NCI-H69 (cell line): ENCODE results near the gene HOXD8.
A peak's percentile ranks its signal among the peaks of the same experiment; 100 is the strongest.

Experiments used
- DNase-seq: peaks from one replicate; lab custom pipeline; 2025; lab: John Stamatoyannopoulos, UW

The HOXD8 gene

DNA sequence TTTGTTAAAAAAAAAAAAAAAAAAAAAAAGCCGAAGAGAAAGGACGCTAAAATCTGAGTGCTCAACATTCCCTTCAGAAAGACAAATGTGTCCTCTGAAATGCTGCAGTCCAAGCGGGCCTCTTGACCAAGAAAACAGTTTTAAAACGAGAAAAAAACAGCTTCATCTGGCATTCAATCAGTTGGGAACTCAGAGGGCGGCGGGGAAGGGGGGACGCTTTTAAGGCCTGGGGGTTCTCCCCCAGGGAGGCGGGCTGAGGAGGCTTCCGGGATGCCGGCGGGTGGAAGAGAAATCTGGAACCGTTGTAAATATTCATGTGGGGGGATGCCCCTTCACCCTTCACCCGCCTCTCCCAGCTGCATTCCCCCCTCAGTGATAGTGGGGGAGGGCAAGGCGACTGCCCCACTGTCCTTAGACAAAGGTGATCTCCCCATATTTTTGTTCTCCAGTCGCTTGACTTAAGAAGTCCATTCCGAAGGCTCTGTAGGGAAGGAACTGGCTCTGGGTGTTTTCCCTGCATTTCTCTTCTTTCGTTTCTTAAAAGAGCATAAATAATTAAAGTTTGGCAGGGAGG is 25.7 kb upstream of the HOXD8 start:
- DNase-seq: no peak

DNA sequence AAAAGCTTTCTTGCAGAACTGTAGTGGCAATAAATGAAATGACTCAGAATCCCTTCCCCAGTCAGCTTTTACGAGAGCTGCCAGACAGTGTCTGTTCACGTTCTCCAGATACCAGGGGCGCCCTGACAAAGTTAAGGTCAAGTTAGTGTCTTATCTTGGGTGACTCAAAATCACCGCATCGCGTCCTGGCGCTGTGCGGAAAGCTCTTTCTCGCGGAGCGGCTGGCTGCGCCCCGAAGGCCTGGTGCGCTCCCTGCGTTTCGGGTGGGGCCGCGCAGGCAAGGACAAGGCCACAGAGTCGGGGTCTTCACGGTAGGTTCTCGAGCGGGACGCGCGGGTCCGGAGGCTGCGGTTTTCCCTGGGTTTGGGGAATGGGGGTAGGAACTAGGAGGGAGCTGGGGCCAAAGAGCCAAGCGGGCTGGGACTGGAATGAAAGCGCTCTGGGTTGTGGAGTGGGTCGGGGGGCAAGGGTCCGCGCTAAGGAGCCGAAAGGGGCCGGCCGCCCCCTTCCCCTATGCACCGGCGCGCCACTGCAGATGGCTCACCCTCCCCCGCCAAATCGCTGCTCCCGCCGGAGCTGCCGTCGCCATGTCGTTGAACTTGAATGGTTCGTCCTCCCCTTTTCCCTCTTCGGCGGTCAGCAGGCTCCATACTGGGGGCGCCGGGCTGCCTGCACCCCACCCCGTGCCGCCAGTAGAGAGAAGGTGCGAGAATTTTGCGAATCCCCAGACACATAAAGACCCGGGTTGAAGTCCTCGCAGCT is 25.0 kb upstream of the HOXD8 start:
- DNase-seq: no peak

DNA sequence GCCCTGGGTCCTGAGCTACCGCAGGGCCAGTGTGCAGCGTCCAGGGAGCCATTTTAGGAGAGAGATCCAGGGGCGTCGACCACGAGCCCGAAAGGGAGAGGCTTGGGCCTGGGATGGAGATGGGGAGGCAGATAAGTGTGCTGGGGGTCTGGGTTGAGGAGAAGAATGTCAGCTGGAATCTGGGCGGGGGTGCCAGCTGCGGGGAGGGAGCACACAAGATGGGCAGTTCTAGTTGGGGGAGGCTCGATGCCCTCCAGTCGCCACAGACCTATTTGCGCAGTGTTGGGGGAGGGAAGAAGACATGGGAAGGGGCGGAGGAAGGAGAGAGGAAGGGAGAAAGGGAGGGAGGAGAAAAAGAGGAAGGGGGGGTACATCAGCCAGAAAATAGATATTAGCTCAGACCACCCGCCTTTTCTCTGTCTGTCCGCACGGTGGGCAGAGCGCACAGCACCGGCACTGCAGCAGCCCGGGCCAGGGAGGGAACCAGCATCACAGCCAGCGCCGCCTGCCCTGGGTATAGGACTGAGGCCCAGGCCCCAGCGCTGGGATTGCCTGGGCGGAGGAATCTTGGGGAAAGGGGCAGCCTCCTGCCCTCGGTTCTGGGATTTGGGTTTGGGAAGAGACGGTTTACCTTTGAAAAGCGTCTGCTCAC is 24.3 kb upstream of the HOXD8 start:
- no peak for DNase-seq

DNA sequence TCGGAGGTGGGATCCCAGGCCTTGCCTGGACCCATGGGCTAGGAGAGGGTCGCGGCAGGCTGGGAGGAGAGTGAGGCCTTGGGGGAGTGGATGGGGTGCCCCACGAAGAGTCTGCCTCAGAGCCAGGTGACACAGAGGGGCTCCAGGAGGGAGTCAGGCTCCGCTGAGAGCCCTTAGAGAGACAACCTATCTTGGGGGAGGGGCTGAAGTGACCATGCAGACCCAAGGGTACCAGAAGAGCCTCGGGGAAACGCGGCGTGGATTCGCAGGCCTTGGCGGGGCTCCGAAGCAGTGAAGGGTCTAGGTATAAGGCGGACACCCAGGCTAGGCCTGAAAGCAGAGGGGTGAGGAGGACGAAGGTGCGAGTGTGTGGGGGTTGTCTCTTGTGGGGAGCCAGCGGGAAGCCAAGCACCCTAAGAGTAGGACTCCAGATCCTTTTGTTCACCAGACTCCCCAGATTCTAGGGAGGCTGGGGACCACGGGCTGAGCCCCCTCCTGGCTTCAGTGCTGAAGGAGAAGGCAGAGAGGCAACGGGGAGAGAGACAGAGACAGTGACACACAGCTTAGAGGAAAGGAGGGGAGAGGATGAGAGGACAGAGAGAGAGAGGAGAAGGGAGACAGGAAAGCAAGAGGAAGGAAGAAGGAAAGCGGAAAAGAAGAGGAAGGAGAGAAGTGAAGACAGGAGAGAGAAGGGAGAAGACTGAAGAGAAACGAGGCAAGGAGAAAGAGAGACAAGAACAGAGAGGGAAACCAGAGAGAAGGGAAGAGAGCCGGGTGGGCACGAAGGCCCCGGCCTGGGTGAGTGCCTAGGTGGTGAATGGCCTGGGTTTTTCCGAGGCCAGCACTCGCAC is 23.6 kb upstream of the HOXD8 start:
- peak; percentile 39 for DNase-seq

DNA sequence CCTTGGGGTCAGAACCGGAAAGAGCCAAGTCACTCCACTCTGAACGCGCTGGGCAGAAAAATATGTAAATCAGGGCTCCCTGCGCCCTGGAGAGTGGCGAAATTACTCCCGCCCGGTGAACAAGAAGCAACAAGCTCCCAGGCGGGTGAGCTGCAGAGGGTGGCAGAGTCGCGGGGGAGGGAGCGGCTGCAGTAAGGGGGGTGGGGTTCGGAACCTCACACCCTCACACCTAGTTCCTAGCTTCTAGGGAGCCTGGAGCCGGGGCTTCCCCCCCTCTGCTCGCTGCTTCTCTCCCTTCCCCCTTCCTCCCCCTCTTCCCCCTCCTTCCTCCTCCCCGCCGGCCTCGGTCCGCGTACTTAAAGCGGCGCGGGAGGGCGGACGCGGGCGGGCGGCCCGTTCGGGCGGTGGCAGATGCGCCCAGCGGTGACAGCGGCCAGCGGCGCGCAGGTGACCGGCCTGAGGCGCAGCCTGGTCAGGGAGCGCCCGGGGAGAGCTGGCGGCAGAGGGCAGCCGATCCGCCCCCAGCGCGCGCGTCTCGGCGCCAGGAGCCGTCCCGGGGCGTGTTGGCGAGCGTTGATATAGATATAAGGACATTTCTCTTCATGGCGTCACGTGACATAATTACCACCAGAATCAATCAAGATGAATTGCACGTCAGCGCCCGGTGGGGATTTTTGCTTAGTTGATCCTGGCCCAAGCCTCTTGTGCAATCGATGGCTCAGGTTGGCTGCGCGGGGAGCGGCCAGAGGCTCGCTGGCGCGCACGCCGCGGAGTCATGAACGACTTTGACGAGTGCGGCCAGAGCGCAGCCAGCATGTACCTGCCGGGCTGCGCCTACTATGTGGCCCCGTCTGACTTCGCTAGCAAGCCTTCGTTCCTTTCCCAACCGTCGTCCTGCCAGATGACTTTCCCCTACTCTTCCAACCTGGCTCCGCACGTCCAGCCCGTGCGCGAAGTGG is 22.6 kb upstream of the HOXD8 start, which contains the start of gene HOXD11:
Gene HOXD11 (plus strand): TSS at position 700 of the 959 bp plus-strand sequence. CDS start 76 bp downstream, at position 776.
- peak; percentile 97 for DNase-seq

DNA sequence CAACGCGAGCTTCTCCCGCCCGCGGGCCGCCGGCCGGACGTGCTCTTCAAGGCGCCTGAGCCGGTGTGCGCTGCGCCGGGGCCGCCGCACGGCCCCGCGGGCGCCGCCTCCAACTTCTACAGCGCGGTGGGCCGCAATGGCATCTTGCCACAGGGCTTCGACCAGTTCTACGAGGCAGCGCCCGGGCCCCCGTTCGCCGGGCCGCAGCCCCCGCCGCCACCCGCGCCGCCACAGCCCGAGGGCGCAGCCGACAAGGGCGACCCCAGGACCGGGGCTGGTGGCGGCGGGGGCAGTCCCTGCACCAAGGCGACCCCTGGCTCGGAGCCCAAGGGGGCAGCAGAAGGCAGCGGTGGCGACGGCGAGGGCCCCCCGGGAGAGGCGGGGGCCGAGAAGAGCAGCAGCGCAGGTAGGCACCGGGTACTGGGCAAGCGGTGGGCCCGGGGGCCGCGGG is 21.7 kb upstream of the HOXD8 start:
- peak; percentile 57 for DNase-seq

DNA sequence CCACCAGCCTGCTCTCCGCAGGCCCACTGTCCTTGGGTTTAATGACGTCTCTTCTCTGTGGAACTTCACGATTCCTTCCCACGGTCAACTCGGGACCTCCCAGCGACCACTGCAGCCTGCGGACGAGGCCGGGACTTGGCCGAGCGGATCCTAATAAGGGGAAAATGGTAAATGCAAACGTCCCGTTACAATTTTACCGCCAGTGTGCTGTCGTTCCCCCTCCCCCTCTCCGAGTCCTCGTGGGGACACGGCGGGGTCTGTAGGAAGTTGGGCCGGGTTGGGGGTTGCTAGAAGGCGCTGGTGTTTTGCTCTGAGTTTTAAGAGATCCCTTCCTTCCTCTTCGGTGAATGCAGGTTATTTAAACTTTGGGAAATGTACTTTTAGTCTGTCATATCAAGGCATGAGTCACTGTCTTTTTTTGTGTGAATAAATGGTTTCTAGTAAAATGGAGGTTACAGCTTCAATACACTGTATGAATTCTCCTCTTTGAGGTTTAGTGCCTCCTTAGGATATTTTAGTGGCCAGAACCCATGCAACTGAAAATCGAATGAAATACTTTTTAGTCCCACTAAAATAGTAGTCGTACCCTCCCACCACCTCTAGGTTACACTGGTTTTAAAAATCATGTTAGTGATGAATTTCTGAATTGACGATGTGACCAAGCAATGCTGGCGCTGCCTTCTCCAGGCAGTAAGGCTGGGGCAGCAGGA is 20.2 kb upstream of the HOXD8 start:
- peak; percentile 46 for DNase-seq

DNA sequence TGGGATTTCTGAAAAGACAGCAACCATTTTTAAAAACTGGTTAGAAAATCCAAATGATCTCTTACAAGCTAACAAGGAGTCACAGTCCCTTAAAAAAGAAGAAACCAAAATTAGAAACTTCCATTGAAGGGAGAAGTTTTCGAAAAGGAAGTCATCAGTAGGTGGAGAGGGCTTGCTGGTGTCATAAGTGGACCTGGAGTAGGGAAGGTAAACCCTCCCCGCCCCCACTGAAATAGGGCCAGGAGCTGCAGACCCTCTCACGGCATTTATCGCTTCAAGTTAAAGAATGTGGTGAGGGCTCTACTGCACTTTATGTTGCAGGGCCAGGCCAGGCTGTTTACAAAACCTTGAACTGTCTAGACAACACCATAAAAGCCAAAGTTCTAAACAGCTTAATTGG is 19.6 kb upstream of the HOXD8 start:
- peak; percentile 42 for DNase-seq

DNA sequence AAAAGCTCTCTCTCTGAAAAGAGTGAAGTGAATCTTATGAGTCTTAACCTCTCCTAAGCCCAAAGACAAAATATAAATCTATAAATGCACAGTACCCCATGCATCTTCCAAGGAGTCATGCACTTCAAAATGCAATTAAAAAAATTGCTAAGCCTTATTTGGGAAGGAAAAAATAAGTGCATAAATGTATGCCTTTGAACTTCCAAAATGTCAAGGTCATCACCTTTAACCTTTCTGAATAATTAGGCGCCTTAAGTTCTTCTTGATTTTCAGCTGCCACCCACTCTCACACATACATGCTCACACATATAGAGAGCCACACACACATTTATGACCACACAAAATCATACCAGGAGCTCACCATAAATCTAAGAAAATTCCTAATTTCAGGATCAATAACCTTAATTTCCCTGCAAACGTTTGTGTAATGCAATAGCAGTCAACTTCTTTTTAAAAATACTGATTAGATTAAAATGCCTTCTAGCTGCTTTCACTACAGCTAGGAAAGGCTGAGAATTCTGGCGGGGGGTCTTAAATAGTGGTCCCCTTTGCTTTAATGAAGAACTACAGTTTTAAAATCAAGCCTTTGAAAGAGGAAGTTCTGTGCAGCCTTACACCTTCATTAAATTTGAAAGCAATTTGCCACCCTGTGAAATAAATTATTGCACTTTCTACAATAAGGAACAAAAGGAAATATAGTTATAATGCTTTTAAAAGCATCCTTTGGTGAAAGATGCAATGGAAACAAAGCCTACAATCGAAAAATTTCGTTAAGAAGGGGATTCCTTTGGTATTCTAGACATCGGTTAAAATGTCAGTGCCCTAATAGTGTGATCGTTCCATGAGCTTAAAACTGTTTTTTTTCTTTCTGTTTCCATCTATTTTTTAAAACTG is 18.8 kb upstream of the HOXD8 start:
- DNase-seq: peak; percentile 40

DNA sequence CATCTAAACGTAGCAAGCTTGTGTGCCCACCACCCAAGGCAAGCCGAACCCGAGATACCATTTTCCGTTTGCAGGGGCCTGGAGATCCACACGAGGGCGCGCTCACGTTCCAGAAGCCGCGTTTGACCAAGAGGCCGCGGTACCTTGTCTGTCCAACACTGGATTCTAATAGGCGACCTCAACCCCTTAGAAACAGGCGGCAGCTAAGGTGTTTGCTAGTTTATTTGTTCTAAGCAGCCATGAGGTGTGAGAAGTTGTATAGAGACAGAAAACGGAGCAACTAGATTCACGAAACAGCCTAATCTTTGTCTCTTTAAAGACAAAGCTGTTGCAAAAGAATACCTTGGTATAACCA is 18.2 kb upstream of the HOXD8 start:
- DNase-seq: peak; percentile 91

DNA sequence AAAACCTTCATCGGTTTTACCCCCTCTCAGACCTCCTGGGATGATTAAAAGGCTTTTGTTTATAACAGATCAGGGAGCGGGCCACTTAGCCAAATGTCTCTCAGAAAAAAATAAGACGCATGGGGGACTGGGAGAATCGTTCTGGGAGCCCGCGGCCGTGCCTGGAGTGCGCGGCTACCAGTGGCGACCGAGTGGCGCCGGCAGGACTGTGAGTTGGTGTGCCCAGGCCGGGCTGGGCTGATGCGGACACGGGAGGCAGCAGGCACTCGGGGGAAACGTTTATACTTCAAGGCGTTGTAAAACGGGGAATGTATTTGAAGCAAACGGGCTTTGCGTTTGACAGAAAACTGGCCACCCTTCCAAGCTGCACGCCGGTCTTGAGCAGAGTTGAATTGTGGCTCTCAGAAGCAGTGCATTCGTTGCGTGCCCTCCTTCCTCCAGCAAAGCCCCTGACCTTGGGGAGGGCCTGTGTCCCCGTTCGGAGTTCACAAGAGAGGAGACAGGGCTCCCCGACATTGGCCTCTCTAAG is 17.6 kb upstream of the HOXD8 start:
- peak; percentile 58 for DNase-seq

DNA sequence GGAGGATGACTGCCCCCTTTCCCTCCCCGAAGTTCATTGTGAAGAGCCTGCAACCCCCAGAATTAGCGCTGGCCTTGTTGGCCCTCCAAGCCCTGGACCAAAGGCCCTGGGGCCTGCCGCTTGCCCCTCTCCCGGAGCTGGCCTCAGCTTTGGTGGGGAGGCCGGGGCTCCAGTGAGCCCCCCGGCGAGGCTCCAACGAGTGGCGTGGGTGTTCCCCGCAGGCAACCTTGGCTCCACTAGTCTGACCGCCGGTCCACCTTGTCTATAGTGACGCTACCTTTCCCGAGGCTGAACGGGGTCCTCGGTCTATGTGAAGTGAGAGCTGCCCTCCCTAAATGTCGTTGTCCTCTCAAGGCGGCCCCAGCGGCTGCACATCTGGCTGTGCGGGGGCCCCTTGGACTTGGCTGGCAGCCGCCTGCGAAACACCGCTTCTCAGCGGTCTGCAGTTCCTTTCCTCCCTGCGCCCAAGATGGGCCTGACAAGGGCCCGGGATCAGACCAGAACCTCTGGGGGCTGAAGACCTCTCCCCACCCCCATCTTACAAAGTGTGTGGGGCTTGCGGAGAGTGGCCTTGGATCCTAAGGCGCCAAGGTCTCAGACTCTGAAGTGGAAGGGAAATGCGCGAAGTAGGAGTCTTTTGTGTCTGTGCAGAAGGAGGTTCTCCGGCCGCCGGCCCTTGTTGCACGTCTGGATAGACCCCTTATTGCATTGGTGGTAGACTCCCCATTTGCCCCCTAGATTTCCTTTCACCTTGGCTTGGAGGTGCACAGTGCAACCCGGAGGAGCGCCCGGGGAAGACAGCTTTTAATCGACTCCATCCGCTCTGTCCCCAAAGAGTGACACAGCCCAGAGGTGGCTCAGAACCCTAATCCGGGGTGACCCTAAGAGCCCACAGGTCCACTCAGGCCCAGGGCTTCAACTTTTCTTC is 16.9 kb upstream of the HOXD8 start:
- peak; percentile 56 for DNase-seq

DNA sequence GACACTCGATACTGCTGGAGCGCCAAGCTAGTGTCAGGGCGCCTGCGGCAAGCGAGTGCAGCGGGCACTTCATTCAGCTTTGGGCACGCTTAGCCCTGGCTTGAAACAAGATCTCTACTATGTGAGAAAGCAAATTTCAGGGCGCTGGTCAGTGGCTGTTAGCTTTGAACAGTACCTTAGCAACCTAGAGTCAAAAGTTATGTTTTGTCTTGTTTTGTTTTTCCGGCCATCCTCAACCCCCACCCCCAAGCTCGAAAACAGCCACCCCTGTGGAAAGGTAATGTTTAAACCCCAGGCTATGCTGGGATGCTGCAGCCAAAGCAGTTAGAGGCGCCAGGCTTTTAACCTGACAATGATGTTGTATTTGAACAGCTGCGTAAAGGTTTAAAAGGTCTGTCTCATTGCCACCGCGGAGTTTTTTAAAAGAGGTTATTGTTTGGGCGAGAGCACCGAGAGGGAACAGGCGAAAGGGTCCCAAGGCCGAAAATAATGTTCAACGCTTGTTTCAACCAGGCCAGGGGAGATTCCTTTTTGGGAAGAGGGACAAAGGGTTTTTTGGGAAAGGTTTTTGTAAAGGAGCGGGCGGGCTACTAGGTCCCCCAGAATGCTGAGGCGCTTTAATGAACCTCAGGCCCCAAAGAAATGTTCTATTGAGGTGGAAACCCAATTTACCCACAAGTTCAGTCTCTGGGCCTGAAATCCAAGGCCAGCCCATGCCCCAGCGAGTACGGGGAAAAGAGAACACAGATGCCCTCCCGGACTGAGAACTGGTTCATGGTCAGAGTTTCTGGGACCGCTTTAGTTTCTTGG is 15.2 kb upstream of the HOXD8 start:
- peak; percentile 96 for DNase-seq

DNA sequence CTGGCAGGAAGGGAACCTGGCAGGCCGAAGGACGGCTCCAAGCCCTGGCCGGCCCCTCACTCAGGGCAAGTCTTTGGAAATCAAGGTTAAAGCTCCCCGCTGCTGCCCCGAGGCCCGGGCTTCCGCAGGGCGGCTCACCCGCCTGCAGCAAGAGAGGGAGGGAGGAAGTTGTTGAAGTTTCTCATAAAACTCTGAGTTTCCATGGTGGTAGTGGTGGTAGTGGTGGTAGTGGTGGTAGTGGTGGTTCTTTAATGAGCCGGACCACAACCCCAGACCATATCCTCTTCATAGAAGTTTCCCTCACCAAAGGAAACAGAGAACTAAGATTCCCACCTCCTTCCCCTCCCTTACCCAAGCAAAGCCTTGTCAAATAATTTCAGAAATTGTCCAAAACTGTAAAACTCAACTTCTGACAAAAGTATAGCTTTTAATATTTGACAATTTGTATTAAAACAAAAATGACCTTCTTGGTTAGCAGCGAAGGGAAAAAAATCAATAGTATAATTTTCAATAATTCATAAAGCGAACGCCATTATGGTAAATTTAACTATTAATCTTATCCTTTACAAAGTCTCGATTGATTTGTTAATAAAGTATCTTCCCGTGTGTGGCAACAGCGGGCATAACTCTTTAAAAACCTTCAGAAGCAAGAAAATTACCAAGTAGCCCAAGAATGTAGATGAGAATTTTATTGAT is 14.4 kb upstream of the HOXD8 start:
- peak; percentile 34 for DNase-seq

DNA sequence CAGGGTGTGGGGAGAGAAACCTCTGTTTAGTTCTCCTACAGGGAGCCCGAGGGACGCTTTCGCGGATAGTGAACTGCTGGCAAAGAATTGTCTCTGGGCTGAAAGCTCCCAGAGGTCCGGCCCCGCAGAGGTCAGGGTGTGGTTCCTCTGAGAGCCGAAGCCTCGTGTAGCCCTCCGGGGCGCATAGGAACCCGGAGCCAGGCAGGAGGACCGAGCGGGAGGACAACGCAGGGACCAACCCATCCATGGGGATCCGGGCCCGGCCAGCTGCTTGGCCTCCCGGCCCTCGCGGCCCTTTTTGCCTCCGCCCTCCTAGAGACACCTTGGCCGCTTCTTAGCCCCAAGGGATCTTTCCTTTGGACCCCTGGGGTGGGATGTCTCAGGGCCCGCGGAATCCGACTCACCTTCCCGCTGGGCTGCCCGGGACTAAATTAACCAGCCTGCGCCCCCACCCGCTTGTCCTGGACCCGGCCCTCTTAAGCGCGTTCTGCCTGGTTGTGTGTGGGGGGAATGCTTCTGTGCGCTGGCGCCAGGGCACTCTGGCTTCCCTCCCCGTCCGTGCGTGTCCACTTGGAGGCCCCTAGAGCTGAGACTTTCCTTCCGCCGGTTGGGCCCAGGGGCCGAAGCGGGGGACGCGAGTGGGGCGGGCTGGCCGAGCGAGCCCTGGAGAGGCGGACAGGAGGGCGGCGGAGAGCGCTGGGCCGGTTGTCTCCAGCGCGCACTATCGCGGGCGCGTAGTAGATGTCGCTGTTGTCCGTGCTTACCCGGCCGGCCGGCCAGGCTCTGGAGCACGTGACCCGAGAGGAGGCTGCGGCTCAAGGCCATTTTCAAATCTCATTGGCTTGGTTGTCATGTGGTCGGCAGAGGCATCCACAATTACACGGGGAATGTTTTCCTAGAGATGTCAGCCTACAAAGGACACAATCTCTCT is 13.4 kb upstream of the HOXD8 start, which contains the start of gene HOXD10:
Gene HOXD10 (plus strand): TSS at position 896 of the 931 bp plus-strand sequence. CDS start 56 bp downstream, outside the sequence.
- no peak for DNase-seq
